RCC 7860 (cell line): ENCODE data around the gene MYRIP.
"Not testable (repeated sequence)": the region's sequence is repeated elsewhere in the genome, so short reads cannot be mapped to it uniquely, and the experiment has no call there.

Source experiments
- DNase-seq: peaks from one replicate; pipeline ENCODE4 v3.0.0-alpha.2; 2015; ENCODE audit warnings: low spot score
- FAIRE-seq: peaks from 2 replicates; lab custom pipeline; 2012; peaks lifted over from hg19 to GRCh38; lab: Jason Lieb, UNC

Gene MYRIP

GRCh38 chr3:39809181-39809994 is at the start of gene MYRIP:
MYRIP (plus strand) TSS chr3:39809609; CDS start chr3:39900817, 91,208 bp downstream.
- FAIRE-seq, result no peak
- DNase-seq, result no peak

GRCh38 chr3:39760325-39760724 is 49.1 kb upstream of the MYRIP start:
- FAIRE-seq (no peak), DNase-seq (no peak)

GRCh38 chr3:39762537-39763070 is 46.8 kb upstream of the MYRIP start:
- DNase-seq, result no peak
- no peak for FAIRE-seq

- FAIRE-seq, result no peak
- no peak for DNase-seq
Measured at GRCh38 chr3:39763390-39763789, 46.0 kb upstream of the MYRIP start.

GRCh38 chr3:39765575-39765974 is 43.8 kb upstream of the MYRIP start:
- no peak for FAIRE-seq
- no peak for DNase-seq

- FAIRE-seq (no peak), DNase-seq (no peak)
Measured at GRCh38 chr3:39766433-39766832, 43.0 kb upstream of the MYRIP start.

GRCh38 chr3:39766909-39767308 is 42.5 kb upstream of the MYRIP start:
- not testable (repeated sequence) for FAIRE-seq, DNase-seq

GRCh38 chr3:39778168-39778567 is 31.2 kb upstream of the MYRIP start:
- DNase-seq, FAIRE-seq: not testable (repeated sequence)

GRCh38 chr3:39779511-39780230 is 29.7 kb upstream of the MYRIP start:
- DNase-seq (no peak), FAIRE-seq (no peak)

- no peak for FAIRE-seq
Measured at GRCh38 chr3:39780352-39780751, 29.1 kb upstream of the MYRIP start.

GRCh38 chr3:39781025-39781424 is 28.4 kb upstream of the MYRIP start:
- no peak for FAIRE-seq
- no peak for DNase-seq

More at GRCh38 chr3:39780352-39780751, 29.1 kb upstream of the MYRIP start:
- no peak for DNase-seq

- DNase-seq, result no peak
- no peak for FAIRE-seq
Measured at GRCh38 chr3:39781632-39782031, 27.8 kb upstream of the MYRIP start.

GRCh38 chr3:39783680-39784079 is 25.7 kb upstream of the MYRIP start:
- FAIRE-seq (no peak), DNase-seq (no peak)

GRCh38 chr3:39784922-39785321 is 24.5 kb upstream of the MYRIP start:
- FAIRE-seq (no peak), DNase-seq (no peak)

GRCh38 chr3:39788128-39788883 is 21.1 kb upstream of the MYRIP start:
- FAIRE-seq (no peak), DNase-seq (no peak)

GRCh38 chr3:39791603-39792002 is 17.8 kb upstream of the MYRIP start:
- DNase-seq (no peak), FAIRE-seq (no peak)

GRCh38 chr3:39794880-39795279 is 14.5 kb upstream of the MYRIP start:
- no peak for FAIRE-seq

GRCh38 chr3:39801216-39801615 is 8.2 kb upstream of the MYRIP start:
- FAIRE-seq (no peak), DNase-seq (no peak)

More at GRCh38 chr3:39794880-39795279, 14.5 kb upstream of the MYRIP start:
- DNase-seq, result no peak

GRCh38 chr3:39802486-39802885 is 6.9 kb upstream of the MYRIP start:
- DNase-seq, FAIRE-seq: not testable (repeated sequence)

GRCh38 chr3:39803956-39804355 is 5.5 kb upstream of the MYRIP start:
- DNase-seq (no peak), FAIRE-seq (no peak)

- no peak for DNase-seq
- no peak for FAIRE-seq
Measured at GRCh38 chr3:39804951-39805350, 4.5 kb upstream of the MYRIP start.
